Measurements from ENCODE around the gene THEMIS. TPM values are rescaled to one million over a fixed set of nuclear protein-coding genes. Genes with fewer than 3 reads are reported as not detected.

The THEMIS gene
- not detected in 5 replicates for total RNA-seq (2022; extraction: Qiagen RNA extraction)

GRCh38 chr6:127900935-127901334 lies at the start of gene THEMIS:
Gene THEMIS (minus strand): TSS chr6:127901058. CDS start chr6:127900932, 126 bp downstream.

